ENCODE measurements around the gene ZDHHC24.

The ZDHHC24 gene

DNA sequence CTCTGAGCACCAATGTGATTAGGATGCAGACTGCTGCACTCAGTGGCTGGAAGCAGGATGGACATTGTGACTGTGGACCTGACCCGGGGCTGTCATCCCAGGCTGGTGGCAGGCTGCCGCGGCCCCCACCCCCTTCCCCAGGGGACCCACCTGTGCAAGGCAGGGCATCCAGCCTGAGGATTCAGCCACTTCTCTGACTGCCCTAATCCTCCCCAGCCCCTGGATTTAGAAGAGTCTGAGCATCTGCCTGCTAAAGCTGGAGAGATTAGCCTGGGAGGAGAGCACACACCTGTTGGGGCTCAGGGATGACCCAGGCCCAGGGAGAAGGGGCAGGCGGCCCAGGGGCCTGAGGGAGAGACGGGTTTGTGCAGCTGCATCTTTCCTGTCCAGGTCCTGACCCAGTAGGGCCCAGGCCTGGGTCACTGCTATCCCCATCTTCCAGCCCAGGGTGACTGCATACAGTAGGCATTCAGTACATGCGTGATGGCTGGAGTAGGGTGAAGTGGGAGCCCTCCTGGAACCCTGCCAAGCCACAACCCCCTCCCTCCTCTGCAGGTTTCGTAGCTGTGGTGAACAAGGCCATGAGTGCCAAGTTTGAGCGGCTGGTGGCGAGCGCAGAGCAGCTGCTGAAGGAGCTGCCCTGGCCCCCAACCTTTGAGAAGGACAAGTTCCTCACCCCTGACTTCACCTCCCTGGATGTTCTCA is 53.5 kb downstream of the ZDHHC24 start:
- H3K79me2 ChIP-seq (ENCODE audit: low read length) = no peaks in the 10 kb centered on the region
- H3K9ac ChIP-seq (ENCODE audit: low read length) = no peak overlapping the region
- no peaks in the 10 kb centered on the region for H3K4me1 ChIP-seq (ENCODE audit: low read length)
- H3K4me2 ChIP-seq (ENCODE audit: low read depth, low read length) = no peak overlapping the region
- no peaks in the 10 kb centered on the region for H3K36me3 ChIP-seq (replicated peaks; ENCODE audit: insufficient read depth, low read length)
- H3K9me2 ChIP-seq (replicated peaks; ENCODE audit: insufficient read depth, low read length) = no peaks in the 10 kb centered on the region
- H2AFZ ChIP-seq (ENCODE audit: low read length) = no peak overlapping the region
- no peak for TF ChIP-seq EZH2phosphoT487 (IDR thresholded peaks at IDR 0.05; ENCODE audit: low read length)
- TF ChIP-seq, protein P1, sequence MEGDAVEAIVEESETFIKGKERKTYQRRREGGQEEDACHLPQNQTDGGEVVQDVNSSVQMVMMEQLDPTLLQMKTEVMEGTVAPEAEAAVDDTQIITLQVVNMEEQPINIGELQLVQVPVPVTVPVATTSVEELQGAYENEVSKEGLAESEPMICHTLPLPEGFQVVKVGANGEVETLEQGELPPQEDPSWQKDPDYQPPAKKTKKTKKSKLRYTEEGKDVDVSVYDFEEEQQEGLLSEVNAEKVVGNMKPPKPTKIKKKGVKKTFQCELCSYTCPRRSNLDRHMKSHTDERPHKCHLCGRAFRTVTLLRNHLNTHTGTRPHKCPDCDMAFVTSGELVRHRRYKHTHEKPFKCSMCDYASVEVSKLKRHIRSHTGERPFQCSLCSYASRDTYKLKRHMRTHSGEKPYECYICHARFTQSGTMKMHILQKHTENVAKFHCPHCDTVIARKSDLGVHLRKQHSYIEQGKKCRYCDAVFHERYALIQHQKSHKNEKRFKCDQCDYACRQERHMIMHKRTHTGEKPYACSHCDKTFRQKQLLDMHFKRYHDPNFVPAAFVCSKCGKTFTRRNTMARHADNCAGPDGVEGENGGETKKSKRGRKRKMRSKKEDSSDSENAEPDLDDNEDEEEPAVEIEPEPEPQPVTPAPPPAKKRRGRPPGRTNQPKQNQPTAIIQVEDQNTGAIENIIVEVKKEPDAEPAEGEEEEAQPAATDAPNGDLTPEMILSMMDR (IDR thresholded peaks at IDR 0.05; ENCODE audit: low read length) = no peak
- TF ChIP-seq EZH2 (optimal IDR thresholded peaks at IDR 0.05; ENCODE audit: low read depth, low read length) = no peak
- no peaks in the 10 kb centered on the region for H4K20me1 ChIP-seq (ENCODE audit: insufficient read depth, low read length)
- DNase-seq = no peak
- H3K27me3 ChIP-seq (replicated peaks; ENCODE audit: insufficient read depth, low read length) = no peaks in the 10 kb centered on the region
- H3K27ac ChIP-seq (ENCODE audit: low read length) = no peak overlapping the region
- no peak overlapping the region for H3K4me3 ChIP-seq (ENCODE audit: low read length)
- no peaks in the 10 kb centered on the region for H3F3A ChIP-seq (ENCODE audit: insufficient read depth, low read length)
- no peaks in the 10 kb centered on the region for H3K9me3 ChIP-seq (replicated peaks; ENCODE audit: insufficient read depth, low read length)

DNA sequence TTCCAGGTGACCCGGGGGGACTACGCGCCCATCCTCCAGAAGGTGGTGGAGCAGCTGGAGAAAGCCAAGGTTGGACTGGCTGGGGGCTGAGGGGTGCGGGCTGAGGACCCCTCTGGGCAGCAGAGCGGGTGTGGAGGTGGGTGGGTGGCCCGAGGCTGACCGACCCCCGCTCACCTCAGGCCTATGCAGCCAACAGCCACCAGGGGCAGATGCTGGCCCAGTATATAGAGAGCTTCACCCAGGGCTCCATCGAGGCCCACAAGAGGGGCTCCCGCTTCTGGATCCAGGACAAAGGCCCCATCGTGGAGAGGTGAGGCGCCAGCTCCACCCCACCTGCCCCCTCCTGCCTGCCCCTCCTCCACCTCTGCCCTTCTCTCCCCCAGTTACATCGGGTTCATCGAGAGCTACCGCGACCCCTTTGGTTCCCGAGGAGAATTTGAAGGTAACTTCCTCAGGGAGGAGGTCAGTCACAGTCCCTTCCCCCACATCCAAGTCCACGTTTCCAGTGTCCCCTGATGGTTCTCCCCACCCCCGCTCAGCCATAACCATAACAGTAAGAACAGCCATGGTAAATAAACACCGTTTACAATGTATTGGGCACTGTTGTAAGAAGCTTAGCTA is 54.4 kb downstream of the ZDHHC24 start:
- no peak overlapping the region for H3K27ac ChIP-seq (ENCODE audit: low read length)
- H3K9me2 ChIP-seq (replicated peaks; ENCODE audit: insufficient read depth, low read length) = no peaks in the 10 kb centered on the region
- no peak overlapping the region for H3K9ac ChIP-seq (ENCODE audit: low read length)
- H4K20me1 ChIP-seq (ENCODE audit: insufficient read depth, low read length) = no peaks in the 10 kb centered on the region
- TF ChIP-seq, protein P1 (IDR thresholded peaks at IDR 0.05; ENCODE audit: low read length) = peak; percentile 30
- no peak for TF ChIP-seq EZH2phosphoT487 (IDR thresholded peaks at IDR 0.05; ENCODE audit: low read length)
- no peaks in the 10 kb centered on the region for H3K9me3 ChIP-seq (replicated peaks; ENCODE audit: insufficient read depth, low read length)
- H3K27me3 ChIP-seq (replicated peaks; ENCODE audit: insufficient read depth, low read length) = no peaks in the 10 kb centered on the region
- H3K79me2 ChIP-seq (ENCODE audit: low read length) = no peaks in the 10 kb centered on the region
- no peak overlapping the region for H3K4me3 ChIP-seq (ENCODE audit: low read length)
- no peak for DNase-seq
- no peaks in the 10 kb centered on the region for H3K36me3 ChIP-seq (replicated peaks; ENCODE audit: insufficient read depth, low read length)
- no peak overlapping the region for H3K4me2 ChIP-seq (ENCODE audit: low read depth, low read length)
- no peaks in the 10 kb centered on the region for H3F3A ChIP-seq (ENCODE audit: insufficient read depth, low read length)
- H3K4me1 ChIP-seq (ENCODE audit: low read length) = no peaks in the 10 kb centered on the region
- no peak overlapping the region for H2AFZ ChIP-seq (ENCODE audit: low read length)

DNA sequence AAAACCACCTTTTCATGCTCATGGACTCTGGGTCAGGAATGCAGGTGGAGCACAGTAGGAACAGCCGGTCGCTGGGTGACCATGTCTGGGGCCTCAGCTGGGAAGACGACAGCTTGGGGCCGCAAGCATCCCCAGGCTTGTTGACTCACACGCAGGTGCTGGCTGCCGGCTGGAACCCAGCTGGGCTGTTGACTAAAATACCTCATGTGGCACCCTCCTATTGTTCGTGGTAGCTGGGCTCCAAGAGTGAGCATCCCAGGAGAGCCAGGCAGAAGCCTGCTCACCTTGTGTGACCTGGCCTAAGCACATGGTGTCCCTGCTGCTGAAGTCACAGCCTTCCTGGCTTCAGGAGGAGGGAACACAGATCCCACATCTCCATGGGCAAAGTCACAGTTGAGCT is 56.2 kb downstream of the ZDHHC24 start:
- Histone ChIP-seq H3K36me3 (replicated peaks; ENCODE audit: insufficient read depth, low read length) (no peaks in the 10 kb centered on the region), H4K20me1 (ENCODE audit: insufficient read depth, low read length) (no peaks in the 10 kb centered on the region)

More for the DNA sequence above, 56.2 kb downstream of the ZDHHC24 start:
- H3K4me3 ChIP-seq (ENCODE audit: low read length) = no peak overlapping the region
- no peaks in the 10 kb centered on the region for H3F3A ChIP-seq (ENCODE audit: insufficient read depth, low read length)
- no peaks in the 10 kb centered on the region for H3K27me3 ChIP-seq (replicated peaks; ENCODE audit: insufficient read depth, low read length)
- no peak overlapping the region for H3K9ac ChIP-seq (ENCODE audit: low read length)
- H3K9me3 ChIP-seq (replicated peaks; ENCODE audit: insufficient read depth, low read length) = no peaks in the 10 kb centered on the region
- H3K27ac ChIP-seq (ENCODE audit: low read length) = no peak overlapping the region
- TF ChIP-seq, protein P1 (IDR thresholded peaks at IDR 0.05; ENCODE audit: low read length) = no peak
- no peak for TF ChIP-seq EZH2 (optimal IDR thresholded peaks at IDR 0.05; ENCODE audit: low read depth, low read length)
- TF ChIP-seq EZH2phosphoT487 (IDR thresholded peaks at IDR 0.05; ENCODE audit: low read length) = no peak
- H2AFZ ChIP-seq (ENCODE audit: low read length) = no peak overlapping the region
- H3K79me2 ChIP-seq (ENCODE audit: low read length) = no peaks in the 10 kb centered on the region
- no peak overlapping the region for H3K4me2 ChIP-seq (ENCODE audit: low read depth, low read length)
- H3K9me2 ChIP-seq (replicated peaks; ENCODE audit: insufficient read depth, low read length) = no peaks in the 10 kb centered on the region
- no peaks in the 10 kb centered on the region for H3K4me1 ChIP-seq (ENCODE audit: low read length)
- DNase-seq = no peak
